ENCODE results near the gene CELF5.
"Not testable (repeated sequence)": the region's sequence is repeated elsewhere in the genome, so short reads cannot be mapped to it uniquely, and the experiment has no call there.

The CELF5 gene

GRCh38 chr19:3208317-3209207, 15.9 kb upstream of the CELF5 start:
- no peak for DNase-seq

GRCh38 chr19:3210347-3211017, 14.0 kb upstream of the CELF5 start:
- DNase-seq, result peak; percentile 82

DNA sequence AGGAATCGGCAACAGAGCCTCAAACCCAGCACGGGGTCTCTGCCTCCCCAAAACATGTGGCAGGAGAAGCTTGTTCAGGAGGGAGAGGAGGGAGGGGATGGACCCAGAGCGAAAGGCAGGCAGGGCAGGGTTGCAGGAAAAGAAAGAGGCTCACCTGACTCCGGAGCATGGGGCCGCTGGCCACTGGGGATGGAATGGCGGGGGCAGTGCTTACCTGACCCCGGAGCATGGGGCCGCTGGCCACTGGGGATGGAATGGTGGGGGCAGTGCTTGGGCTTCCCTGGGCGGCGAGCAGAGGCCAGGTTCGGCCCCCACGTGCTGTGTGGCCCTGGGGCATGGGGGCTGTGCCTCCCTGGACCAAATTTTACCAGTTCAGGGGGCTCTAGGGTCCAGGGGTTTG, 13.3 kb upstream of the CELF5 start:
- DNase-seq, result no peak

- DNase-seq, result no peak
These were observed 11.3 kb upstream of the CELF5 start for GRCh38 chr19:3213159-3213558.

GRCh38 chr19:3216874-3217273, 7.6 kb upstream of the CELF5 start:
- no peak for DNase-seq

DNA sequence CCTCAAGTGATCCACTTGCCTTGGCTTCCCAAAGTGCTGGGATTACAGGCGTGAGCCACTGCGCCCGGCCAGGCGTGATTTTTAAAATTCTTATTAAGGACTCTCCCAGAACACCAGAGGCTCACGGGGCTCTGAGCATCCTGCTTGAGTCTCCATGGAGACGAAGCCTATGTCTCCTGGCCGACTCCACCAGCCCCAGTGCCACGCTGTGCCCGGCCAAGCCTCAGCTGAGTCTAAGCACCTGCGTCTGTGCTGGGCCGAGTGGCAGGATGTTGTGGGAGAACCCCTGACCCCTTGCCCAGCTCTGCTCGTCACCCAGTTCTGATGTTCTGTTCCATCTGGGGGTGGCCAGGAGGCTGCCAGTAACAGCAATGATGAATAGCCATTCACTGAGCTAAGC, 3.9 kb upstream of the CELF5 start:
- DNase-seq, result no peak

- DNase-seq, result not testable (repeated sequence)
These were observed 2.9 kb upstream of the CELF5 start for GRCh38 chr19:3221576-3221975.

GRCh38 chr19:3222709-3223108, 1.8 kb upstream of the CELF5 start:
- DNase-seq, result no peak

DNA sequence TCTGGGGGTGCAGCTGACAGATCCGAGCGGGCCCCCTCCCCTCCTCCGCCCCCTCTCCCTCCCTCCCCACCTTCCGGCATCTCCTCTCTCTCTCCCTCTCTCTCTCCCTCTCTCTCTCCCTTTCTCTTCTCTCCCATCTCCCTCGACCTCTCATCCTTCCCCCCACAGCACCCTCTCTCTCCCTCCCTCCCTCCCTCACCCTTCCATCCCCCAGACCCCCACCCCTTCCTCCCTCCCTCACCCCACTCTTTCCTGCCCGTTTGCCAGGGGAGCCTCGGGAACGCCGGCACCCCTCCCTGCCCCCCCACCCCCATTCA, 666 bp downstream of the CELF5 start:
- DNase-seq, result no peak

DNA sequence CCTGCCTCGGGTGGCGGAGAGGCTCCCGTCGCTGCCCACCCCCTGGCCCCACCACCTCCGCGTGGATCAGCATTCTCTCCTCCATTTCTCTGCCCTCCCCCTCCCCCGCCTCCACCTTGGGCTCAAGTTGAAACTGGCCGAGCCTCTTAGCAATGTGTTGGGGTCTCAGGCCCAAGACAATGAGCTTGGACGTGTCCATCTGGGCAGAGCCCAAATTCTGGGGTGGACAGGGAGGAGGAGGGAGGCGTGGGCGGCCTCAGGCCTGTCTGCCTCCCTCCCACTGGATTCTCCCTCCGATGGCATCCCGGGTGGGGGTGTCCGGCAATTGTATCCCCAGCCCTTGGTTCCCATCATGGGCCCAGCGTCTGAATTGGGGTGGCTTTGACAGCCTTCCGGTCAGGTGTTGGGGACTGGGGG, 1.2 kb downstream of the CELF5 start:
- no peak for DNase-seq

GRCh38 chr19:3227054-3227626, 2.7 kb downstream of the CELF5 start:
- no peak for DNase-seq

DNA sequence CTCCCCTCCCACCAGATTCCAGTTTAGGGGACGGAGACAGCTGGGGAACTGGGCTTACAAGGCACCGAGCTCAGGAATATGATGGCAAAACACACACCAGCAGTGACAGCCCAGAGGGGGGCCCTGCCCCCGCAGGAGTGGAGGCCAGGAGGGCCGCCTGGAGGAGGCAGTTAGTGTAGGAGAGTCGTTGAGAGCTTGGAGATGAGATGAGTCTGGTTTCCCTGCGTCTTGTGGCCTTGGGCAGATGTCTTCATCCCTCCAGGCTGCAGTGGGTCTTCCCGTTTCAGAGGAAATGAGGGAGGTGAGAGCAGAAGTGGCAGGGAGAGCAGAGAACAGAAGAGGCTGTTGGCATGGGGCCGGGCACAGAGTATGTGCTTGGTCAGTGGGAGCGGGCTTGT, 4.9 kb downstream of the CELF5 start:
- no peak for DNase-seq

GRCh38 chr19:3229888-3230496, 5.5 kb downstream of the CELF5 start:
- DNase-seq, result no peak

DNA sequence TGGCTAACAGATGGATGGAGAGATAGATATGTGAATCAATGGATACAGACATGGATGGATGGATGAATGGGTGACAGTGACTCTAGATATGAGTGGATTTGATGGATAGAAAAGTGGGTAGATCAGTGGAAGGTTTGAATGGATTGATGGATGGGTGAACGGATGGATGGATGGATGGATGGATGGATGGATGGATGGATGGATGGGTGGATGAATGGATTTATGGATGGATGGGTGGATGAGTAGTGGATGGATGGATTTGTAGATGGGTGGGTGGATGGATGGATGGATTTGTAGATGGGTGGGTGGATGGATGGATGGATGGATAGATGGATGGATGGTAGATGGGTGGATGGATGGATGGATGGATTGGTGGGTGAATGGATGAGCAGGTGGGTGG, 6.8 kb downstream of the CELF5 start:
- no peak for DNase-seq

DNA sequence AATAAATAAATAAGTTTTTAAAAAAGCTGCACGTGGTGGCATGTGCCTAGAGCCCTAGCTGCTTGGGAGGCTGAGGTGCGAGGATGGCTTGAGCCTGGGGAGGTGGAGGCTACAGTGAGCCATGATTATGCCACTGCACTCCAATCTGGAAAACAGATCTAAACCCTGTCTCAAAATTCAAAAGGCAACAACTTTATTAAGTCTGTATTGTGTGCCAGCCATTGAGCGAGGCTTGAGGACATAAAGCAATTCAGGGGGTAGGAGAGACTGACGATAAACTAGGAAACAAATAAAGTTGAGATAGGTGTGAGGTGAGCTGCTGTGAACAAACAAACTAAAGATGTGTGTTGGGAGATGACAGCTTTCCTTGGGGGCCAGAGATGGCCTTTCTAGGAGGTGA, 8.7 kb downstream of the CELF5 start:
- DNase-seq, result no peak

DNA sequence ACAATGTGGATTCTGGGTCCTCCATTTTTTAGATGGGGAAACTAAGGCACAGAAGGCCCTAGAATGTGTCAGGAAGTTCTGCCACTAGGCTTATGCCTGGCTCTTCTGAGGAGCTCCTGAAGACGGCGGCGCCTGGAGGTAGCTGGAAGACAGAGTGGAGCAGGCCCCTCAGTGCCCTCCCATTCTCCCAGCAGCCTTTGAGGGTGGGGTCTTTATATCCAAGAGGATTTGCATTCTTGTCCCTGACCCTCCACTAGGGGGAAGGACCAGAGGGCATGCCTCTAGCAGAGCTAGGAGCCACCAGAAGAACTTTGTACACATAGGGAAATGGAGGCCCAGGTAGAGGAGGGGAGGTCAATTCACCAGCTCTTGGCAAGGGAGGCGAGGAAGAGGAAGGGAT, 9.4 kb downstream of the CELF5 start:
- DNase-seq, result no peak

- peak; percentile 34 for DNase-seq
These were observed 10.3 kb downstream of the CELF5 start for GRCh38 chr19:3234800-3235199.

GRCh38 chr19:3235604-3236003, 11.1 kb downstream of the CELF5 start:
- DNase-seq, result not testable (repeated sequence)

GRCh38 chr19:3236272-3236671, 11.8 kb downstream of the CELF5 start:
- DNase-seq, result no peak

DNA sequence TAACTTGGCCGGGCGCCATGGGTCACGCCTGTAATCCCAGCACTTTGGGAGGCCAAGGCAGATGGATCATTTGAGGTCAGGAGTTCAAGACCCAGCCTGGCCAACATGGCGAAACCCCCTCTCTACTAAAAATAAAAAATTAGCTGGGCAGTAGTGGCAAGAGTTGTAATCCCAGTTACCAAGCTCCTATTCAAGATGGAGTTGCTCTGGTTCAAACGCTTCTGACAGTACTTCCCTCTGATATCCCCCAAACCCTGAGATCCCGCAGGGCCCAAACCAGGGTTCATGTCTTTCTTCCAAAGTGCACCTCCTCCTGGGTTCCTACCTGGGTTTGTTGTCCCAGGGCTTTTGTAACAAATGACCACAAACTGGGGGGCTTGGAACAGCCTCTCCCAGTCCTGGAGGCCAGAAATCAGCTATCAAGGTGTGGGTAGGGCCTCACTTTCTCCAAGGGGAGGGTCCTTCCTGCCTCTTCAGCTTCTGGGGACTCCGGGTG, 13.7 kb downstream of the CELF5 start:
- no peak for DNase-seq

DNA sequence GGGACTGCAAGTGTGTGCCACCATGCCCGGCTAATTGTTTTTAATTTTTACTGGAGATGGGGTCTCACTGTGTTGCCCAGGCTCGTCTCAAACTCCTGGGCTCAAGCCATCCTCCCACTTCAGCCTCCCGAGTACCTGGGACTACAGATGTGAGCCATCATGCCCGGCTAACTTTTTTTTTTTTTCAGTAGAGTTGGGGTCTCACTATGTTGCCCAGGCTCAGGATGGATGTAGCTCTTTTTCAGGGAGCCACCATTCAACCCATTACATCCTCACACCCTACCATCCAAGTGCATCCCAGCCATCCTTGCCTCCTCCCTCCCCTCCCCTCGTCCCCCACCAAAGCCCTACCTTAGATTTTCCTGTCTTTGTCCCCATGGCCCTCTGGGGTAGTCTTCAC, 14.9 kb downstream of the CELF5 start:
- no peak for DNase-seq

GRCh38 chr19:3243819-3244700, 19.6 kb downstream of the CELF5 start:
- peak; percentile 30 for DNase-seq

DNA sequence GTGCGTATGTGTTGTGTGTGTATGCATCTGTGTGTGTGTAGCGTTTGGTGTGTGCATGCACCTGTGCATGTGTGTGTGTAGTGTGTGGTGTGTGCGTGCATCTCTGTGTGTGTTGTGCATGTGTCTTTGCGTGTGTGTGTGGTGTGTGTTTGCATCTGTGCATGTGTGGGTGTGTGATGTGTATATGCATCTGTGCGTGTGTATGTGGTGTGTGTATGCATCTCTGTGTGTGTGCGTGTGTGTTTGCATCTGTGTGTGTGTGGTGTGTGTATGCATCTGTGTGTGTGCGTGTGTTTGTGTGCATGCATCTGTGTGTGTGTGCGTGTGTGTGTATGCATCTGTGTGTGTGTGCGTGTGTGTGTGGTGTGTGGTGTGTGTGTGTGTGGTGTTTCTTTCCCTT, 20.6 kb downstream of the CELF5 start:
- no peak for DNase-seq

All from activated CD4-positive, alpha-beta T cell treated with anti-CD3 and anti-CD28 coated beads, Interleukin-10, Interleukin-2, amounts not matched to agents 100 ng/mL and 50 ng/mL, durations not matched to agents 16 hours and 8 hours (primary cell).